GM12878 (cell line): ENCODE data around the gene IPO11. TPM values are rescaled to one million over a fixed set of nuclear protein-coding genes. Genes with fewer than 3 reads are reported as not detected.

Experiments used
- ATAC-seq: fragments of 200-7000 bp; cut with Tn5 transposase; 3 replicates; pipeline ENCODE4 v1.9.1; 2020; ENCODE audit warnings: mild to moderate bottlenecking, moderate library complexity
- BruUV-seq: library from RNA; stranded (reverse); fragments of 400-500 nt; replicated peaks from 2 replicates; lab custom pipeline; 2021; lab: Mats Ljungman, UMichigan
- CTCF ChIA-PET: fragments of 300-600 bp; sonication (Branson Sonifier 250); formaldehyde crosslinking; extraction: SDS; loops from one replicate; lab custom pipeline; 2021; ENCODE audit warnings: inconsistent platforms; lab: Yijun Ruan, JAX
- POLR2A ChIA-PET: fragments of 350-600 bp; formaldehyde crosslinking; extraction: SDS; loops from one replicate; lab custom pipeline; 2021; ENCODE audit warnings: inconsistent platforms; lab: Charles Lee
- RAD21 ChIA-PET: fragments of 300-600 bp; sonication (Branson Sonifier 250); formaldehyde crosslinking; loops from one replicate; lab custom pipeline; 2023; ENCODE audit warnings: antibody characterized with exemption; ENCODE audit not compliant: unreplicated experiment; lab: Charles Lee
- SMC1A ChIA-PET: fragments of 300-600 bp; sonication (Branson Sonifier 250); formaldehyde crosslinking; loops from one replicate; lab custom pipeline; 2023; ENCODE audit not compliant: unreplicated experiment, uncharacterized antibody; lab: Charles Lee
- DNase-seq: peaks from one replicate; pipeline ENCODE4 v3.0.0-alpha.2; 2011; ENCODE audit warnings: low read depth, low spot score
- FAIRE-seq: peaks from 3 replicates; lab custom pipeline; 2011; peaks lifted over from hg19 to GRCh38; lab: Jason Lieb, UNC
- H2AFZ ChIP-seq: 2 replicates; pipeline ENCODE4 v1.6.0; 2011; ENCODE audit warnings: low read depth, low read length, control low read depth; ENCODE audit not compliant: control insufficient read depth
- H3K27ac ChIP-seq: 2 replicates; pipeline ENCODE4 v1.5.1; 2011; ENCODE audit warnings: control low read depth; ENCODE audit not compliant: control insufficient read depth, insufficient read depth
- H3K27me3 ChIP-seq, 2 experiments: replicated peaks in 1 of 2; 2 replicates each; pipeline versions ENCODE4 v1.6.0 to v1.6.1; 2011; ENCODE audit warnings: low read length in 1 of 2; ENCODE audit not compliant: control insufficient read depth in 2 of 2, insufficient read depth in 2 of 2
- H3K36me3 ChIP-seq, 2 experiments: 2 replicates each; pipeline ENCODE4 v1.5.1; 2011; ENCODE audit warnings: low read length in 1 of 2; ENCODE audit not compliant: control insufficient read depth in 2 of 2, insufficient read depth in 2 of 2
- H3K4me1 ChIP-seq: 2 replicates; pipeline ENCODE4 v1.6.1; 2011; ENCODE audit warnings: mild to moderate bottlenecking, low read length, moderate library complexity, mixed read lengths; ENCODE audit not compliant: control insufficient read depth, insufficient read depth
- H3K4me2 ChIP-seq: 2 replicates; pipeline ENCODE4 v1.6.0; 2011; ENCODE audit warnings: control low read depth; ENCODE audit not compliant: control insufficient read depth, insufficient read depth
- H3K4me3 ChIP-seq: fragments of 200-600 bp; sonication (generic); 2 replicates; pipeline ENCODE4 v1.5.1; 2016
- H3K79me2 ChIP-seq: 2 replicates; pipeline ENCODE4 v1.6.0; 2011; ENCODE audit warnings: low read length; ENCODE audit not compliant: control insufficient read depth, insufficient read depth
- H3K9ac ChIP-seq: 2 replicates; pipeline ENCODE4 v1.8.0; 2011; ENCODE audit warnings: low read length, control low read depth, mixed read lengths; ENCODE audit not compliant: control insufficient read depth, insufficient read depth
- H3K9me3 ChIP-seq: replicated peaks from 3 replicates; pipeline ENCODE4 v1.5.1; 2011; ENCODE audit warnings: mild to moderate bottlenecking, low read length; ENCODE audit not compliant: control insufficient read depth, insufficient read depth
- H4K20me1 ChIP-seq: 2 replicates; pipeline ENCODE4 v1.6.0; 2011; ENCODE audit not compliant: control insufficient read depth, insufficient read depth
- CBFB ChIP-seq: IDR thresholded peaks from 2 replicates; pipeline ENCODE4 v1.6.1; 2016; ENCODE audit warnings: antibody characterized with exemption, low read depth
- CHD1 ChIP-seq: IDR thresholded peaks from 2 replicates; pipeline ENCODE4 v1.6.1; 2012; ENCODE audit warnings: low read depth, low read length, improper control_type of control experiment
- CHD2 ChIP-seq: IDR thresholded peaks from 2 replicates; pipeline ENCODE4 v1.6.1; 2011; ENCODE audit warnings: low read depth, low read length, improper control_type of control experiment, borderline replicate concordance
- ETV6 ChIP-seq, 2 experiments: fragments of 450-650 bp in 1 of 2; IDR thresholded peaks in 1 of 2; conservative IDR thresholded peaks in 1 of 2; 2 replicates each; pipeline ENCODE4 v1.6.1; 2014; ENCODE audit warnings: antibody characterized with exemption in 1 of 2, borderline replicate concordance in 1 of 2, low read depth in 1 of 2, mild to moderate bottlenecking in 1 of 2, moderate library complexity in 1 of 2
- JUND ChIP-seq: IDR thresholded peaks from 2 replicates; pipeline ENCODE4 v1.6.1; 2012; ENCODE audit warnings: low read depth, mild to moderate bottlenecking, low read length, improper control_type of control experiment, moderate library complexity
- KDM1A ChIP-seq: fragments of 200-600 bp; sonication (generic); IDR thresholded peaks from 2 replicates; pipeline ENCODE4 v1.6.1; 2016; ENCODE audit warnings: borderline replicate concordance
- KLF5 ChIP-seq: fragments of 450-650 bp; IDR thresholded peaks from 2 replicates; pipeline ENCODE4 v1.6.1; 2014; ENCODE audit warnings: mild to moderate bottlenecking; ENCODE audit not compliant: partially characterized antibody
- NFXL1 ChIP-seq: fragments of 450-650 bp; IDR thresholded peaks from 2 replicates; pipeline ENCODE4 v1.6.1; 2017; ENCODE audit warnings: antibody characterized with exemption, mild to moderate bottlenecking, borderline replicate concordance
- POLR2AphosphoS5 ChIP-seq: IDR thresholded peaks from 2 replicates; pipeline ENCODE4 v1.6.1; 2011; ENCODE audit warnings: mild to moderate bottlenecking, low read length, inconsistent platforms
- RB1 ChIP-seq: fragments of 450-650 bp; formaldehyde crosslinking; IDR thresholded peaks from 2 replicates; pipeline ENCODE4 v1.6.1; 2017; ENCODE audit warnings: mild to moderate bottlenecking, borderline replicate concordance
- RELA ChIP-seq: fragments of 450-650 bp; IDR thresholded peaks from 2 replicates; pipeline ENCODE4 v1.8.0; 2014; ENCODE audit warnings: borderline replicate concordance; ENCODE audit not compliant: partially characterized antibody
- RUNX3 ChIP-seq: IDR thresholded peaks from 2 replicates; pipeline ENCODE4 v1.6.1; 2012; ENCODE audit warnings: low read length, inconsistent platforms
- SREBF2 ChIP-seq: IDR thresholded peaks from 2 replicates; pipeline ENCODE4 v1.6.1; 2012; ENCODE audit warnings: mild to moderate bottlenecking, low read length
- WGBS: methylation state at CpG from one replicate; pipeline ENCODE4 v1.1.6; 2016; ENCODE audit warnings: low lambda C conversion rate; ENCODE audit not compliant: insufficient replicate concordance, insufficient coverage; ENCODE audit errors: missing lambda C conversion rate; 5-methylcytosine and 5-hydroxymethylcytosine counted together
- in situ Hi-C: fragments of 300-500 bp; cut with MboI; formaldehyde crosslinking; loops from 9 replicates; pipeline ENCODE4 v1.14.3; 2018; ENCODE audit warnings: mixed read lengths
- intact Hi-C: fragments of 100-400 bp; cut with micrococcal nuclease; formaldehyde crosslinking; loops from one replicate; pipeline ENCODE4 v1.14.2; 2022; ENCODE audit not compliant: unreplicated experiment
- polyA plus RNA-seq, 11 experiments: library from polyadenylated mRNA; depleted of rRNA in 4 of 11; unstranded in 6 of 11; stranded (reverse) in 5 of 11; fragments of >200 nt; fragmentation: Nextera tagmentation in 4 of 11; fragmentation: Illumina TruSeq in 1 of 11; extraction: Ambion mirVana in 4 of 11; extraction: Trizol in 1 of 11; gene quantifications; 1 replicate in 1 of 11; 2 replicates in 10 of 11; pipeline versions ENCODE4 v1.2.1 to v1.2.3, GENCODE V29; 2011 to 2016; ENCODE audit warnings: inconsistent platforms in 2 of 11, missing spikeins in 2 of 11, low read depth in 1 of 11
- total RNA-seq, 4 experiments: library from RNA; depleted of rRNA in 3 of 4; stranded (reverse); fragments of >200 nt in 3 of 4; fragmentation: Illumina TruSeq in 1 of 4; extraction: Trizol in 1 of 4; gene quantifications; 2 replicates each; pipeline versions ENCODE4 v1.2.1 to v1.2.3, GENCODE V29; 2013 to 2021
- TF ChIP-seq, protein P1 (sequence below): IDR thresholded peaks from 2 replicates; pipeline ENCODE4 v1.6.1; 2012; ENCODE audit warnings: improper control_type of control experiment, low read depth, low read length; ENCODE audit not compliant: insufficient replicate concordance

IPO11 gene
- total and polyA plus RNA-seq, 10 of the 15 experiments (the other 5 are each of a cell fraction or from before 2014, with no cell fraction given): 14.1 to 49.3 (median 29.8) TPM

DNA sequence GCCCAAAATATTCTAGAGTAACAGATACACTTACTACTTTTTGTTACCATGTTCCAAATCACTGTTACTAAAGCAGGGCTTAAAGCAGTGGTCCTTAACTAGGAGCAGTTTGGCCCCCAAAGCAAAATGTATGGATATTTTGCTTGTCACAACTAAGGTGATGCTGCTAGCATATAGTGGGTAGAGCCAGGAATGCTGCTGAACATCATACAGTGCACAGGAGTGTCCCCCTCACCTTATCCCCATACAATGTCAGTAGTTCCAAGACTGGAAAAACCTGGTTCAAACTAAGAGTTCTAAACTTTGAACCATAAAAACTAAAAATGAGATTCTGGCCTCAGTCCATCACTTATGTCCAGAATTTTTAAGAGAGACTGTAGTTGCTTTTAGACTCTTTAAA, 36.9 kb upstream of the IPO11 start:
- ChIA-PET SMC1A (no interaction called here), POLR2A (no interaction called here), CTCF (interaction anchor here (0.7 kb wide), 1 partner anchor 19 kb away, joined by 3 read pairs; no protein-coding TSS in a partner anchor), RAD21 (no interaction called here)
- TF ChIP-seq POLR2AphosphoS5 (no peak), CHD2 (no peak), CHD1 (no peak), CBFB (no peak), NFXL1 (no peak), KLF5 (no peak), RELA (no peak)
- Histone ChIP-seq H3K4me2 (no peak overlapping the region), H3K4me1 (no peaks in the 10 kb centered on the region), H2AFZ (no peak overlapping the region), H3K9me3 (no peaks in the 10 kb centered on the region), H3K36me3 (peaks cover 8 to 35% of the 10 kb centered on the region in 2 experiments), H3K79me2 (no peaks in the 10 kb centered on the region), H3K27ac (no peak overlapping the region), H3K27me3 (no peaks in the 10 kb centered on the region), H3K9ac (no peak overlapping the region), H4K20me1 (no peaks in the 10 kb centered on the region), H3K4me3 (no peak overlapping the region)
- in situ Hi-C loops: no loop called here
- no TSS peak for BruUV-seq
- DNase-seq: no peak
- FAIRE-seq: no peak
- intact Hi-C loops: no loop called here
- no peak for ATAC-seq

DNA sequence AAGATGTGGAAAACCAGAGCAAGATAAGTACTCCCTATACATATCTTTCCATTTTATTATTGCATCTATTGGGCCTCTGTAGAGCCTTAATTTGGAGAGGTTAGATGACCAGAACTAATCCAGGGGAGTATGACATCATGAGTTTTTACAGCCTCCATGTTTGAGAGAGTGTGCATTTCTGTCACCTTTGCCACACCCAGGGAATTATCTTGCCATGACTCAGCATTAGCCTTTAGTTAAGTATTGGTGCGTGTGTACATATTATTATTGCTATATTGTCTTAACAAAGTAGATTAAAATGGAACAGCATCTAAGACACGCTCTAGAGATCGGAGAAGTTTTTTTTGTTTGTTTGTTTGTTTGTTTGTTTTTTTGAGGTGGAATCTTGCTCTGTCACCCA, 36.5 kb upstream of the IPO11 start:
- Histone ChIP-seq H3K9me3 (no peaks in the 10 kb centered on the region), H3K27ac (no peak overlapping the region), H3K36me3 (peaks cover 8 to 33% of the 10 kb centered on the region in 2 experiments), H3K4me1 (no peaks in the 10 kb centered on the region), H3K4me3 (no peak overlapping the region), H3K9ac (no peak overlapping the region), H2AFZ (no peak overlapping the region), H4K20me1 (no peaks in the 10 kb centered on the region), H3K79me2 (no peaks in the 10 kb centered on the region), H3K4me2 (no peak overlapping the region), H3K27me3 (no peaks in the 10 kb centered on the region)
- no peak for DNase-seq
- 100% methylated on average over 3 of the region's 3 CpGs for WGBS
- SMC1A ChIA-PET: interaction anchor here (1.5 kb wide), 1 partner anchor 12 kb away, joined by 3 read pairs; no protein-coding TSS in a partner anchor
- no peak for ATAC-seq
- intact Hi-C loops (no loop called here), in situ Hi-C loops (no loop called here)
- RAD21 ChIA-PET: no interaction called here
- no peak for FAIRE-seq
- CTCF ChIA-PET: interaction anchor here (0.7 kb wide), 1 partner anchor 19 kb away, joined by 3 read pairs; no protein-coding TSS in a partner anchor
- BruUV-seq: no TSS peak
- POLR2A ChIA-PET: interaction anchor here (1.5 kb wide), 1 partner anchor 10 kb away, joined by 3 read pairs; no protein-coding TSS in a partner anchor
- no peak for TF ChIP-seq ETV6 (conservative IDR thresholded peaks at IDR 0.05 in 1 of 2, IDR thresholded peaks at IDR 0.05 in 1 of 2; ENCODE audit: borderline replicate concordance in 1 of 2, low read depth in 1 of 2)
- no peak for TF ChIP-seq JUND
- no peak for TF ChIP-seq RB1
- no peak for TF ChIP-seq KDM1A
- TF ChIP-seq, protein P1, sequence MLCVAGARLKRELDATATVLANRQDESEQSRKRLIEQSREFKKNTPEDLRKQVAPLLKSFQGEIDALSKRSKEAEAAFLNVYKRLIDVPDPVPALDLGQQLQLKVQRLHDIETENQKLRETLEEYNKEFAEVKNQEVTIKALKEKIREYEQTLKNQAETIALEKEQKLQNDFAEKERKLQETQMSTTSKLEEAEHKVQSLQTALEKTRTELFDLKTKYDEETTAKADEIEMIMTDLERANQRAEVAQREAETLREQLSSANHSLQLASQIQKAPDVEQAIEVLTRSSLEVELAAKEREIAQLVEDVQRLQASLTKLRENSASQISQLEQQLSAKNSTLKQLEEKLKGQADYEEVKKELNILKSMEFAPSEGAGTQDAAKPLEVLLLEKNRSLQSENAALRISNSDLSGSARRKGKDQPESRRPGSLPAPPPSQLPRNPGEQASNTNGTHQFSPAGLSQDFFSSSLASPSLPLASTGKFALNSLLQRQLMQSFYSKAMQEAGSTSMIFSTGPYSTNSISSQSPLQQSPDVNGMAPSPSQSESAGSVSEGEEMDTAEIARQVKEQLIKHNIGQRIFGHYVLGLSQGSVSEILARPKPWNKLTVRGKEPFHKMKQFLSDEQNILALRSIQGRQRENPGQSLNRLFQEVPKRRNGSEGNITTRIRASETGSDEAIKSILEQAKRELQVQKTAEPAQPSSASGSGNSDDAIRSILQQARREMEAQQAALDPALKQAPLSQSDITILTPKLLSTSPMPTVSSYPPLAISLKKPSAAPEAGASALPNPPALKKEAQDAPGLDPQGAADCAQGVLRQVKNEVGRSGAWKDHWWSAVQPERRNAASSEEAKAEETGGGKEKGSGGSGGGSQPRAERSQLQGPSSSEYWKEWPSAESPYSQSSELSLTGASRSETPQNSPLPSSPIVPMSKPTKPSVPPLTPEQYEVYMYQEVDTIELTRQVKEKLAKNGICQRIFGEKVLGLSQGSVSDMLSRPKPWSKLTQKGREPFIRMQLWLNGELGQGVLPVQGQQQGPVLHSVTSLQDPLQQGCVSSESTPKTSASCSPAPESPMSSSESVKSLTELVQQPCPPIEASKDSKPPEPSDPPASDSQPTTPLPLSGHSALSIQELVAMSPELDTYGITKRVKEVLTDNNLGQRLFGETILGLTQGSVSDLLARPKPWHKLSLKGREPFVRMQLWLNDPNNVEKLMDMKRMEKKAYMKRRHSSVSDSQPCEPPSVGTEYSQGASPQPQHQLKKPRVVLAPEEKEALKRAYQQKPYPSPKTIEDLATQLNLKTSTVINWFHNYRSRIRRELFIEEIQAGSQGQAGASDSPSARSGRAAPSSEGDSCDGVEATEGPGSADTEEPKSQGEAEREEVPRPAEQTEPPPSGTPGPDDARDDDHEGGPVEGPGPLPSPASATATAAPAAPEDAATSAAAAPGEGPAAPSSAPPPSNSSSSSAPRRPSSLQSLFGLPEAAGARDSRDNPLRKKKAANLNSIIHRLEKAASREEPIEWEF: no peak
- TF ChIP-seq CHD2: no peak
- no peak for TF ChIP-seq SREBF2
- no peak for TF ChIP-seq RUNX3
